H1 (cell line): ENCODE measurements around the gene ESPNL. TPM values are rescaled to one million over a fixed set of nuclear protein-coding genes. Genes with fewer than 3 reads are reported as not detected.
A peak's percentile ranks its signal among the peaks of the same experiment; 100 is the strongest.

Experiments
- CTCF ChIA-PET: fragments of 300-600 bp; sonication (Branson Sonifier 250); formaldehyde crosslinking; loops from one replicate; lab custom pipeline; 2021; ENCODE audit not compliant: partially characterized antibody; lab: Charles Lee
- POLR2A ChIA-PET: fragments of 300-600 bp; sonication (Branson Sonifier 250); formaldehyde crosslinking; loops from one replicate; lab custom pipeline; 2021; ENCODE audit warnings: inconsistent platforms; ENCODE audit not compliant: partially characterized antibody; lab: Charles Lee
- DNase-seq, 2 experiments: peaks; one replicate each; pipeline versions ENCODE4 v3.0.0 to v3.0.0-alpha.2; 2010 to 2022; ENCODE audit warnings: low spot score in 2 of 2, low read depth in 1 of 2, mixed read lengths in 1 of 2
- FAIRE-seq: peaks from 2 replicates; lab custom pipeline; 2011; peaks lifted over from hg19 to GRCh38; lab: Jason Lieb, UNC
- H2AFZ ChIP-seq: 2 replicates; pipeline ENCODE4 v1.8.1; 2012; ENCODE audit warnings: low read length, inconsistent platforms
- H2AK5ac ChIP-seq: 2 replicates; pipeline ENCODE4 v1.6.1; 2013; ENCODE audit warnings: low read depth, low read length
- H2BK120ac ChIP-seq: replicated peaks from 2 replicates; pipeline ENCODE3; 2013; ENCODE audit warnings: low read depth, low read length, inconsistent platforms
- H2BK12ac ChIP-seq: 2 replicates; pipeline ENCODE4 v1.6.1; 2013; ENCODE audit warnings: low read depth, low read length
- H2BK15ac ChIP-seq: 2 replicates; pipeline ENCODE4 v1.6.1; 2013; ENCODE audit warnings: low read length
- H2BK20ac ChIP-seq: 2 replicates; pipeline ENCODE4 v1.6.1; 2013; ENCODE audit warnings: low read length
- H2BK5ac ChIP-seq: 2 replicates; pipeline ENCODE4 v1.6.1; 2013; ENCODE audit warnings: low read depth, low read length
- H3K14ac ChIP-seq: 2 replicates; pipeline ENCODE4 v1.6.1; 2013; ENCODE audit warnings: inconsistent platforms; ENCODE audit not compliant: insufficient read length
- H3K18ac ChIP-seq: 2 replicates; pipeline ENCODE4 v1.6.1; 2013; ENCODE audit warnings: low read length; ENCODE audit errors: extremely low read depth
- H3K23ac ChIP-seq: 2 replicates; pipeline ENCODE4 v1.6.1; 2013; ENCODE audit warnings: inconsistent platforms; ENCODE audit not compliant: insufficient read length
- H3K23me2 ChIP-seq: 2 replicates; pipeline ENCODE4 v1.6.1; 2013; ENCODE audit warnings: low read depth, low read length
- H3K27ac ChIP-seq: 2 replicates; pipeline ENCODE4 v1.6.1; 2011; ENCODE audit warnings: low read depth, low read length, inconsistent platforms
- H3K27me3 ChIP-seq, 4 experiments: replicated peaks in 1 of 4; 1 replicate in 1 of 4; 2 replicates in 3 of 4; pipeline versions ENCODE4 v1.6.1 to v1.8.1; 2011 to 2013; ENCODE audit warnings: low read length in 3 of 4, mild to moderate bottlenecking in 3 of 4, inconsistent platforms in 2 of 4, mixed read lengths in 2 of 4, moderate library complexity in 1 of 4; ENCODE audit not compliant: control insufficient read depth in 3 of 4, insufficient read depth in 3 of 4; ENCODE audit errors: extremely low read depth in 1 of 4
- H3K36me3 ChIP-seq, 4 experiments: 2 replicates each; pipeline versions ENCODE4 v1.6.1 to v1.8.1; 2011 to 2013; ENCODE audit warnings: mild to moderate bottlenecking in 4 of 4, low read length in 3 of 4, moderate library complexity in 2 of 4, control low read depth in 1 of 4, inconsistent platforms in 1 of 4; ENCODE audit not compliant: insufficient read depth in 4 of 4, control insufficient read depth in 2 of 4
- H3K4ac ChIP-seq: replicated peaks from 2 replicates; pipeline ENCODE3; 2013; ENCODE audit warnings: low read length, low read depth, mixed read lengths, inconsistent platforms; ENCODE audit not compliant: insufficient read length
- H3K4me1 ChIP-seq, 4 experiments: replicated peaks in 1 of 4; 1 replicate in 1 of 4; 2 replicates in 3 of 4; pipeline versions ENCODE4 v1.6.1 to v1.8.1; 2011 to 2013; ENCODE audit warnings: low read length in 3 of 4, inconsistent platforms in 2 of 4, mixed read lengths in 1 of 4; ENCODE audit not compliant: insufficient read depth in 4 of 4, control insufficient read depth in 3 of 4
- H3K4me2 ChIP-seq, 2 experiments: 2 replicates each; pipeline versions ENCODE4 v1.6.1 to v1.8.1; 2011 to 2013; ENCODE audit warnings: low read depth in 2 of 2, low read length in 2 of 2, control low read depth in 1 of 2, inconsistent platforms in 1 of 2, mild to moderate bottlenecking in 1 of 2; ENCODE audit not compliant: insufficient read depth in 1 of 2
- H3K4me3 ChIP-seq, 4 experiments: fragments of 200-600, 300-600 bp in 1 of 4; sonication (generic), shearing (Covaris generic), sonication (Bioruptor Twin) in 1 of 4; 2 replicates each; pipeline versions ENCODE4 v1.5.1 to v1.8.1; 2011 to 2016; ENCODE audit warnings: low read length in 4 of 4, low read depth in 3 of 4, control low read depth in 2 of 4, inconsistent platforms in 2 of 4, mild to moderate bottlenecking in 2 of 4, mixed read lengths in 1 of 4, moderate library complexity in 1 of 4; ENCODE audit not compliant: insufficient read depth in 2 of 4; ENCODE audit errors: extremely low read depth in 1 of 4
- H3K56ac ChIP-seq: replicated peaks from 2 replicates; pipeline ENCODE3; 2013; ENCODE audit warnings: low read depth, mild to moderate bottlenecking, mixed read lengths, low read length, inconsistent platforms; ENCODE audit not compliant: insufficient read length
- H3K79me1 ChIP-seq: 2 replicates; pipeline ENCODE4 v1.6.1; 2013; ENCODE audit warnings: low read depth, low read length, control low read depth
- H3K79me2 ChIP-seq, 2 experiments: 2 replicates each; pipeline versions ENCODE4 v1.6.1 to v1.8.1; 2012 to 2013; ENCODE audit warnings: low read length in 2 of 2, mild to moderate bottlenecking in 2 of 2, inconsistent platforms in 1 of 2; ENCODE audit not compliant: insufficient read depth in 2 of 2, control insufficient read depth in 1 of 2
- H3K9ac ChIP-seq, 4 experiments: replicated peaks in 1 of 4; 1 replicate in 1 of 4; 2 replicates in 3 of 4; pipeline versions ENCODE4 v1.6.1 to v1.8.1; 2011 to 2013; ENCODE audit warnings: low read depth in 3 of 4, low read length in 3 of 4, control low read depth in 2 of 4, mild to moderate bottlenecking in 2 of 4, moderate library complexity in 2 of 4, inconsistent platforms in 1 of 4; ENCODE audit errors: extremely low read depth in 1 of 4
- H3K9me3 ChIP-seq, 2 experiments: 2 replicates each; pipeline versions ENCODE4 v1.6.1 to v1.8.1; 2012 to 2013; ENCODE audit warnings: mild to moderate bottlenecking in 2 of 2, moderate library complexity in 2 of 2, control low read depth in 1 of 2, inconsistent platforms in 1 of 2, low read depth in 1 of 2, low read length in 1 of 2, mixed read lengths in 1 of 2; ENCODE audit not compliant: insufficient read depth in 2 of 2
- H4K20me1 ChIP-seq, 2 experiments: replicated peaks in 1 of 2; 2 replicates each; pipeline versions ENCODE3 to v1.8.1; 2011 to 2013; ENCODE audit warnings: inconsistent platforms in 2 of 2, low read length in 2 of 2, mild to moderate bottlenecking in 1 of 2; ENCODE audit not compliant: insufficient read depth in 2 of 2, control insufficient read depth in 1 of 2
- H4K5ac ChIP-seq: 2 replicates; pipeline ENCODE4 v1.6.1; 2013; ENCODE audit warnings: low read length, low read depth, mixed read lengths, inconsistent platforms; ENCODE audit not compliant: insufficient read length
- H4K8ac ChIP-seq: 2 replicates; pipeline ENCODE4 v1.8.0; 2013; ENCODE audit warnings: mild to moderate bottlenecking, moderate library complexity, low read length, inconsistent platforms; ENCODE audit not compliant: insufficient read depth; ENCODE audit errors: extremely low read depth
- H4K91ac ChIP-seq: replicated peaks from 2 replicates; pipeline ENCODE3; 2013; ENCODE audit warnings: low read length, mixed read lengths, inconsistent platforms; ENCODE audit not compliant: insufficient read length
- BRCA1 ChIP-seq: IDR thresholded peaks from 2 replicates; pipeline ENCODE4 v1.6.1; 2012; ENCODE audit warnings: low read depth, low read length, improper control_type of control experiment
- CHD2 ChIP-seq: IDR thresholded peaks from 2 replicates; pipeline ENCODE4 v1.6.1; 2012; ENCODE audit warnings: low read length, improper control_type of control experiment
- CREB1 ChIP-seq: IDR thresholded peaks from 2 replicates; pipeline ENCODE4 v1.6.1; 2012; ENCODE audit warnings: inconsistent platforms
- EP300 ChIP-seq, 2 experiments: IDR thresholded peaks; 1 replicate in 1 of 2; 2 replicates in 1 of 2; pipeline ENCODE4 v1.6.1; 2011 to 2012; ENCODE audit warnings: low read depth in 2 of 2, low read length in 2 of 2, mild to moderate bottlenecking in 2 of 2, borderline replicate concordance in 1 of 2, inconsistent platforms in 1 of 2, moderate library complexity in 1 of 2
- GABPA ChIP-seq: IDR thresholded peaks from 2 replicates; pipeline ENCODE4 v1.6.1; 2011; ENCODE audit warnings: mild to moderate bottlenecking, low read length, moderate library complexity, borderline replicate concordance; ENCODE audit not compliant: insufficient read depth
- JUND ChIP-seq: IDR thresholded peaks from 2 replicates; pipeline ENCODE4 v1.6.1; 2011; ENCODE audit warnings: mild to moderate bottlenecking, improper control_type of control experiment, low read length
- KDM1A ChIP-seq: fragments of 200-600, 300-600 bp; sonication (generic); IDR thresholded peaks from 2 replicates; pipeline ENCODE4 v1.7.1; 2016; ENCODE audit warnings: mild to moderate bottlenecking, low read length, borderline replicate concordance
- KDM4A ChIP-seq: IDR thresholded peaks from one replicate; pipeline ENCODE4 v1.7.1; 2012; ENCODE audit warnings: low read depth, mild to moderate bottlenecking, moderate library complexity, low read length, inconsistent platforms; ENCODE audit not compliant: severe bottlenecking
- MAFK ChIP-seq: IDR thresholded peaks from 2 replicates; pipeline ENCODE4 v1.6.1; 2012; ENCODE audit warnings: low read depth, mild to moderate bottlenecking, improper control_type of control experiment, low read length
- RBBP5 ChIP-seq: IDR thresholded peaks from 2 replicates; pipeline ENCODE4 v1.7.1; 2012; ENCODE audit warnings: low read depth, mild to moderate bottlenecking, inconsistent platforms, low read length, moderate library complexity, borderline replicate concordance
- SIRT6 ChIP-seq: IDR thresholded peaks from one replicate; pipeline ENCODE4 v1.7.1; 2012; ENCODE audit warnings: low read length, inconsistent platforms
- SIX5 ChIP-seq: IDR thresholded peaks from 2 replicates; pipeline ENCODE4 v1.6.1; 2011; ENCODE audit warnings: mild to moderate bottlenecking, low read depth, low read length
- TBP ChIP-seq: IDR thresholded peaks from 2 replicates; pipeline ENCODE4 v1.6.1; 2011; ENCODE audit warnings: low read depth, low read length, improper control_type of control experiment
- YY1 ChIP-seq: IDR thresholded peaks from 2 replicates; pipeline ENCODE4 v1.6.1; 2011; ENCODE audit warnings: low read depth, mild to moderate bottlenecking, low read length
- WGBS, 2 experiments: shearing (Covaris generic) in 1 of 2; methylation state at CpG; one replicate each; pipeline versions ENCODE4 v1.1.6 to v1.1.7; 2013 to 2015; ENCODE audit warnings: low lambda C conversion rate in 2 of 2, mixed read lengths in 2 of 2, inconsistent platforms in 1 of 2, low coverage in 1 of 2, missing lambda C conversion rate in 1 of 2; ENCODE audit not compliant: insufficient replicate concordance in 2 of 2, insufficient coverage in 1 of 2, insufficient read length in 1 of 2; ENCODE audit errors: extremely low coverage in 1 of 2, missing lambda C conversion rate in 1 of 2; 5-methylcytosine and 5-hydroxymethylcytosine counted together
- polyA plus RNA-seq, 7 experiments: library from polyadenylated mRNA; depleted of rRNA in 3 of 7; stranded (reverse) in 5 of 7; unstranded in 2 of 7; fragments of >200 nt in 5 of 7; fragments of 200-250 nt in 2 of 7; gene quantifications; 1 replicate in 5 of 7; 2 replicates in 1 of 7; 4 replicates in 1 of 7; pipeline versions ENCODE4 v1.2.1 to v1.2.3, GENCODE V29; 2011 to 2013; ENCODE audit warnings: missing spikeins in 2 of 7, mixed read lengths in 2 of 7
- total RNA-seq: library from RNA; stranded (reverse); fragmentation: NEBNext Ultra II Directional; extraction: Animal tissue kit (Norgen Biotek cat#: 25700); gene quantifications from 2 replicates; pipeline ENCODE4 v1.2.1, GENCODE V29; 2021

The ESPNL gene
- total and polyA plus RNA-seq, 2 of the 8 experiments (the other 6 are each of a cell fraction or from before 2014, with no cell fraction given): 0.68 to 1.3 TPM

- Histone ChIP-seq H3K23ac (no peak overlapping the region), H2BK20ac (no peak overlapping the region), H3K79me1 (0 out of 2 replicates have a peak, but pooled peaks cover 2% of the 10 kb centered on the region), H4K91ac (no peak overlapping the region), H2BK120ac (no peak overlapping the region), H3K14ac (no peak overlapping the region), H3K56ac (no peak overlapping the region), H2BK5ac (no peak overlapping the region), H2AK5ac (no peak overlapping the region), H3K27ac (no peak overlapping the region), H3K18ac (no peak overlapping the region), H2AFZ (no peak overlapping the region), H3K9ac (no peak overlapping the region), H3K4me3 (no peak overlapping the region), H3K79me2 (no peaks in the 10 kb centered on the region), H3K4me1 (peaks cover 0 to 5% (median 2%) of the 10 kb centered on the region in 4 experiments; a peak in 5 of 7 replicates), H3K23me2 (no peaks in the 10 kb centered on the region), H3K4ac (no peak overlapping the region), H3K4me2 (no peak overlapping the region), H3K9me3 (no peaks in the 10 kb centered on the region), H3K27me3 (no peaks in the 10 kb centered on the region), H4K5ac (no peak overlapping the region), H4K20me1 (peaks cover 3 to 6% of the 10 kb centered on the region in 2 experiments), H4K8ac (no peak overlapping the region), H3K36me3 (peaks cover 0 to 34% (median 11%) of the 10 kb centered on the region in 4 experiments; a peak in 6 of 8 replicates), H2BK15ac (no peak overlapping the region), H2BK12ac (no peak overlapping the region)
- CTCF ChIA-PET: interaction anchor here (0.6 to 1.0 kb wide), 2 partner anchors 68 to 136 kb away, joined by 3 to 4 read pairs; partner anchors contain the start of gene ERFE
- WGBS, 2 experiments: 91% methylated on average over 16 of the region's 16 CpGs; no CpG with 5 or more reads in 1 of the 2 experiments
- DNase-seq (peak in 1 of 2 experiments; percentile 41), FAIRE-seq (no peak)
- POLR2A ChIA-PET: interaction anchor here (1.2 to 4.3 kb wide), 6 partner anchors 8 to 30 kb away, joined by 3 to 17 read pairs (median 5); partner anchors contain the start of gene ESPNL
- TF ChIP-seq TBP (no peak), GABPA (no peak), YY1 (no peak), EP300 (IDR thresholded peaks at IDR 0.05; ENCODE audit: borderline replicate concordance in 1 of 2, low read depth in 2 of 2, low read length in 2 of 2) (no peak), SIRT6 (no peak), MAFK (no peak), RBBP5 (no peak), JUND (no peak), SIX5 (no peak), CREB1 (no peak), CHD2 (no peak), BRCA1 (no peak), KDM1A (no peak), KDM4A (no peak)
Observed at GRCh38 chr2:238091436-238092060, 8.6 kb upstream of the ESPNL start.
